ENCODE results near the gene KRTAP1-3.
"Not testable (repeated sequence)": the region's sequence is repeated elsewhere in the genome, so short reads cannot be mapped to it uniquely, and the experiment has no call there.

KRTAP1-3 gene

GRCh38 chr17:41054556-41054955 lies 19.9 kb upstream of the KRTAP1-3 start:
- DNase-seq (ENCODE audit: low read depth in 3 of 3): not testable (repeated sequence)

GRCh38 chr17:41054025-41054424 lies 19.4 kb upstream of the KRTAP1-3 start:
- no peak for DNase-seq (ENCODE audit: low read depth in 3 of 3)

GRCh38 chr17:41052566-41052965 lies 17.9 kb upstream of the KRTAP1-3 start:
- no peak for DNase-seq (ENCODE audit: low read depth in 3 of 3)

GRCh38 chr17:41049110-41049509 lies 14.4 kb upstream of the KRTAP1-3 start:
- DNase-seq (ENCODE audit: low read depth in 3 of 3): no peak

- no peak for DNase-seq (ENCODE audit: low read depth in 3 of 3)
Measured at GRCh38 chr17:41048441-41048840, 13.8 kb upstream of the KRTAP1-3 start.

- DNase-seq (ENCODE audit: low read depth in 3 of 3): not testable (repeated sequence)
Measured at GRCh38 chr17:41046735-41047465, 12.2 kb upstream of the KRTAP1-3 start, which contains the start of gene KRTAP2-1. Gene KRTAP2-1 (minus strand): TSS chr17:41047316. CDS start chr17:41047267, 49 bp downstream.

- DNase-seq (ENCODE audit: low read depth in 3 of 3): no peak
Measured at GRCh38 chr17:41042953-41043352, 8.3 kb upstream of the KRTAP1-3 start.

- DNase-seq (ENCODE audit: low read depth in 3 of 3): not testable (repeated sequence)
Measured at GRCh38 chr17:41040783-41041571, 6.3 kb upstream of the KRTAP1-3 start, which contains the start of gene KRTAP1-1. Gene KRTAP1-1 (minus strand): TSS chr17:41041450. CDS start chr17:41041397, 53 bp downstream.

GRCh38 chr17:41037853-41038350 lies 3.2 kb upstream of the KRTAP1-3 start:
- DNase-seq (ENCODE audit: low read depth in 3 of 3): no peak

GRCh38 chr17:41029633-41030245 lies 4.9 kb downstream of the KRTAP1-3 start, which contains the start of gene KRTAP1-4:
Gene KRTAP1-4 (minus strand): TSS chr17:41030195. CDS start chr17:41030078, 117 bp downstream.
- no peak for DNase-seq (ENCODE audit: low read depth in 3 of 3)

GRCh38 chr17:41026715-41027471 lies 7.8 kb downstream of the KRTAP1-3 start, which contains the start of gene KRTAP1-5:
Gene KRTAP1-5 (minus strand): TSS chr17:41027208. CDS start chr17:41027155, 53 bp downstream.
- no peak for DNase-seq (ENCODE audit: low read depth in 3 of 3)

- DNase-seq (ENCODE audit: low read depth in 3 of 3): no peak
Measured at GRCh38 chr17:41024697-41025096, 10.0 kb downstream of the KRTAP1-3 start.

- no peak for DNase-seq (ENCODE audit: low read depth in 3 of 3)
Measured at GRCh38 chr17:41020336-41020735, 14.3 kb downstream of the KRTAP1-3 start.

GRCh38 chr17:41019415-41019814 lies 15.3 kb downstream of the KRTAP1-3 start:
- no peak for DNase-seq (ENCODE audit: low read depth in 3 of 3)

- no peak for DNase-seq (ENCODE audit: low read depth in 3 of 3)
Measured at GRCh38 chr17:41018541-41018940, 16.1 kb downstream of the KRTAP1-3 start.

- DNase-seq (ENCODE audit: low read depth in 3 of 3): no peak
Measured at GRCh38 chr17:41016578-41017215, 18.0 kb downstream of the KRTAP1-3 start.

GRCh38 chr17:41015454-41015853 lies 19.2 kb downstream of the KRTAP1-3 start:
- DNase-seq (ENCODE audit: low read depth in 3 of 3): no peak

- DNase-seq (ENCODE audit: low read depth in 3 of 3): no peak
Measured at GRCh38 chr17:41013606-41014005, 21.1 kb downstream of the KRTAP1-3 start.

GRCh38 chr17:41013181-41013580 lies 21.5 kb downstream of the KRTAP1-3 start:
- DNase-seq (ENCODE audit: low read depth in 3 of 3): no peak

GRCh38 chr17:41012326-41013120 lies 22.2 kb downstream of the KRTAP1-3 start:
- DNase-seq (ENCODE audit: low read depth in 3 of 3): no peak

All from stimulated activated CD4-positive, alpha-beta T cell treated with anti-CD3 and anti-CD28 coated beads, TNF-alpha, amount 100 ng/mL, for 24 hours (primary cell).